HG03469 (cell line): ENCODE data around the gene HARS1.
"Not testable (repeated sequence)": the region's sequence is repeated elsewhere in the genome, so short reads cannot be mapped to it uniquely, and the experiment has no call there.

Experiments
- ATAC-seq: cut with Tn5 transposase; IDR thresholded peaks from one replicate; pipeline ENCODE4 v1.9.1; 2021; ENCODE audit warnings: mild to moderate bottlenecking, moderate library complexity, moderate number of reproducible peaks; ENCODE audit not compliant: unreplicated experiment

Gene HARS1

DNA sequence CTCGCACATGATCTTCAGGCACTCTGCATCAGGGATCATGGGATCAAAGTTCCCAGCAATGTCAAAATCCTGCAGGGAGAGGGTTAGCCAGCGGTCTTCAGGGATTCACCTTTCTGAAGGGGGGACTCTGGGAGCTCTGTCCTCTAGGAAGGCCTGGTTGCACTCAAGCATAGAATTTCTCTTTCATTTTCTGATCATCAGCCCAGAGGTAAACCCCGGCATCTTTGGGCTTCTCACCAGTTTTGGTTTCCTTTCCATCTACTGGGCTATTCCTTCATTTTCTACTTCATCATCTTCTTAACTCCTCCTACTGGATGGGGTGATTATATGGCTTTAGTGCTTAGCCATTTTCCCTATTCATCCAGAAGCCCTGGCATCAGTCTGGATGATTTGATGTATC, 13.2 kb downstream of the HARS1 start:
- ATAC-seq: no peak

DNA sequence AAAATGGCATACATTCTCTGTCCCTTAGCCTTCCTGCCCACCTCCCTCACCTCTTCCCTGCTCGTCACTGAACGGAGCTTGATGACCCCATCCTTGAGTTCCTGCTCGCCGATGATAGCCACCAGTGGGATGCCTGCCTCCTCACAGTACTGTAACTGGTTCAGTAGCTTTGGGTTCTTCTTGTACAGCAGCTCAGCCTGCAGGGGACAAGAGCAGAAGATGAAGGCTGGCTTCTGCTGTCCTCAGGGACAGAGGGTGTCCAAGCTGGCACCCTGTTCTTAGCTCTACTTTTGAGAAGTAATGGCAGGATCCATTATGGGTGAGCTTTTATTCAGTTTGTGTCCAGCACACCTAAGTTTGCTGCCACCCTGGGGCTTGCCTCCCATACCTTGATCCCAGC, 16.5 kb downstream of the HARS1 start:
- ATAC-seq: no peak

DNA sequence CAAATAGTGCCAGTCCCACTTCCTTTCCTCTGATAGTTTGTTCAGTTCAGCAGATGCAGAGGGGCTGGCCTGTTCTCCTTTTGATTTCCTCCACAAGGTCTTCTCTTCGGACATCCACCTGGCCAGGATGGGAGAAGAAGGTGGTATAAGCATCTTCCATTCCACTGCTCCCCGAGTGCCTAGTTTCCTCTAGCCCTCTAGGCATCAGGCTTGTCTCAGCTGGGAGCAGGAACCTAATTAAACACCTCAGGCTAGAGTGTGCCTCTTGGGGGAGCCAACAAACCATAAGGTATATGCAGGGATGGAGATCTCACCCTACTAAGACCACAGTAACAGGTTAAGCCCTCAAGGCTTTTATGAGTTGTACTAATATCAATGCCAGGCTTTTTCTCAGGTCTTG, 17.0 kb downstream of the HARS1 start:
- no peak for ATAC-seq

DNA sequence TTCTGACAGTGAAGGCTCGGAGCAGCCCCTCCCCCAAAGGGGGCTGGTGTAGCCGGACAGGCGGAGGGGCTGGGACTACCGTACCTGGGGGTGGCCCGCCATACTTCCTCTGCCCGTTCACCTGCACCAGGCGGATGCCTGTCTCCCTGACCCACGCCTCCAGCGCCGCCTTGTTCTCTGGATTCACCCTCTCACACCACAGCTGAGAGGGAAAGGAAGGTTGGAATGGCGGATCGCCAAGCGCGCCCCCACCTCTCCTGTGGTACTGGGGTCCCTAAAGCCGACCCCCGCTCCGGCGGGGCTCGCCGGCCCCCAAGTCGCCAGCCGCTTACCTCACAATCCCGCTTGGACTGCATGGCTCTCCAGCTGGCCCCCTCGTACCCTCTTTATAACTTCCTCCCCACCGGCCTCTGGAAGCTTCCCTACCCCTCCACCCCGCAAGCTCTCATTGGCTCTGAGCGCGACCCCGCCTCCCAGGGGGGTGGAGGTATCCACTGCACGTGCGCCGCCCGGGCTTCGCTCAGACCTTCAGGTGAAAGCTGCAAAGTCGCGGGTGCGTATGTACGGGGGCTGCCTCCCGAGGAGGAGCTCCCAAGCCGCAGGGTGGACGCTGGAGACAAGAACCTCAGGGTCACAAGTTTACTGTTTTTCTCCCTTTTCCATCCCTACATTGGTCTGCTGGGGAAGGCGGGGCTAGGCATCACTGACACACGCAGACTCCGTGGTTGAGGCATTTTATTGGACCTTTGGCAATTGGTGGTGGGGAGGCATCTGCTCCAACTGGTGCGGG, 17.8 kb downstream of the HARS1 start, which contains the start of gene DND1:
Gene DND1 (minus strand): TSS at position 390 of the 790 bp plus-strand sequence. CDS start 34 bp downstream, at position 356.
- ATAC-seq: no peak

DNA sequence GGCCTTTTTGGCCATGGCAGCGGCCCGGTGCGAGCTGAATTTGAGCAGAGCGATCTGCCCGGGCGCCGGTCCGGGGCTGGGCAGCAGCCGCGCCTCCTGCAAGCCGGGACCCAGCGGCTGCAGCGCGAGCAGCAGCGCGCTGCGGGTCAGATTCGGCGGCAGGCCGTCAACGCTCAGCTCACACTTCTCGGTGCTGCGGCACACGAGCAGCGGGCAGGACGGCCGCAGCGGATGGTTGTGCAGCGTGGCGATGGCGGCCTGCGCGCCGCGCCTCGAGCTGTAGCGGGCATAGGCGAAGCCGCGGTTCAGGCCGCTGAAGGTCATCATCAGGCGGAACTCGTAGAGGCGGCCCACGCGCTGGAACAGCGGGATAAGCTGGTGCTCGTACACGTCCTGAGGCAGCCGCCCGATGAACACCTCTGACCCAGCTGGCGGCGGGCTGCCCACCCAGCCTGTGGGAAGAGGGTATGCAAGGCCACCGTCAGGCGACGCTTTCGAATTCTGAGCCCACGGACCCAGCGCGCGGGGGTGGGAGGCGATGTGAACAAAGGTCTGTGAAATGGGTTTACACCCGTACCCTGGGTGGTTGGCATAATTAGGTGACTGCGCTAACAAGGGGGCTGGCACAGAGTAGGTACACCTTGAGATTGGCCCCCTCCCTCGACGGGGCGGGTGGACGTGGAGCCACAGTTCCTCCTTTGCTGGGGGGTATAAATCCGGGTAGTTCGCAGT, 18.5 kb downstream of the HARS1 start:
- no peak for ATAC-seq

DNA sequence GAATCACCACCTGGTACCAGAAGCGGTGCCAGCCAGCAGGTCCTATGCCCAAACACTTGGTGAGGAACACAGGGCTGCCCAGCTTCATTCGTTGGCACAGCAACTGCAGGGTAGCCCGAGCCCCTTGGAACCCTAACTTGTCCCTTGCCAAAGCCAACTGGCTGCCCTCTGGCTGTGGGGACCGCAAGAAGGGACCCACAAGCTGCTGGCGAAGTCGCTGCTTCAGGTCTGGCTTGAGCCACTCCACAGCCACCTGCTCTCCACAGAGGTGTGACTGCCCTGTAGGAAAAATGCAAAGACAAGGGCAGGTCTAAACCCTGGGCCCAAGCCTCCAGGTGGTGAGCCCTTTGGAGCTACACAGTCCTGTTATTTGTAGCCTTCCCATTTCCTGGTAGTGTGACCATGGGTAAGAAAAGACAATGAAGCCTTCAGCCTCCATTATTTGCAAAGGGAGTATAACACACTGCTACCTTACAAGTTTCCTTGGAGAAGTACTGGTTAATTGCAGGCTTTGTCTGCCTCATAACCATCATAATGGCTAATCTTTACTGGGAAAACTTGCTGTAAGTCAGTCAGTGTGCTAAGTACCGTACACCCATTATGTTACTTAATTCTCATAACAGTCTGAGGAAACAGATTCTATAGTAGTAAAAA, 19.6 kb downstream of the HARS1 start:
- ATAC-seq: no peak

DNA sequence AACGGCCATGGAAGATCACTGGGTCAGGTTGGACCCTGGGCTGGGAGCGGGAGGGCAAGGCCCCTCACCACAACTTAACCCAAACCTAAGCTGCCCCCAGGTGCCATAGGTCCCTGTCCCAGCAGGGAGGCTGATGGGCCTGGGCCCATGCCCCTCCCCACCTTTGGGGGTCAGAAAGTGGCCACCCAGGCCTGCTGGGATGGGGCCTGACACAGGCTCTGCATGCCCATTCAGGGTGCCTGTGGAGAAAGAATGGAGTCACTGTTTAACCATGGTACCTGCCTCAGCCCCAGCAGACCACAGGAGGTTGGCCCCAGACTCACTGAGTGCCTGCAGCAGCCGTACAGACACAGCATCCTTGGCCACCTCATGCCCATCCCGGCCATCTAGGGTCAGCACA, 20.1 kb downstream of the HARS1 start:
- ATAC-seq: not testable (repeated sequence)

DNA sequence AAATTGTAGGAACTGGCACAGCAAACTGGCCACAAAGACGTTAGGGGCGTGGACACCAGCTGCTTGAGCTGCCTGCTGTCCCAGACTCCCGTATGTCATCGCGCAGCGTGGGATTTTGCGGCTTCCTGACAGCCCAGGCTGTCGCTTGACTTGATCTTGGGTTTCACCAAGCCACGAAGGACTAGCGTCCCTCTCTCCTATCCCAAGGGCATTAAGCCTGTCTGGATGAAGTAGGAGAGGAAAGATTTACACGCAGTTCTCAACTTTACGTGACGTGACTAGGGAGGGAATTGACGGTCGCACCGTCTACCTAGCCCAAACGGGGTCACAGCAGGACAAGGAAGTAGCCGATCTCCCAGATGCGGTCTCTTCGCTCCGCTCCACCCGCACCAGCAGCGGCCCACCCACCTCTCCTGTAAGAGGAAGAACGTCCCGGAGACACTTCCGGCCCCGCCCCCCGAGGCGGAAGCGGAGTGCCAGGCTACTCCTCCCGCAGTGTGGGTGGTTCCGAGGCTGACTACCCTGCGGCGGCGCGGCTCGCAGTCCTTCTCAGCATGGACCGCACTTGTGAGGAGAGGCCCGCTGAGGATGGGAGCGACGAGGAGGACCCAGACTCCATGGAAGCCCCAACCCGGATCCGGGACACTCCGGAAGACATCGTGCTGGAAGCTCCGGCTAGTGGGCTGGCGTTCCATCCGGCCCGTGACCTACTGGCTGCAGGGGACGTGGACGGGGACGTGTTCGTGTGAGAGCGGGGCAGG, 26.6 kb downstream of the HARS1 start, which contains the start of gene WDR55:
Gene WDR55 (plus strand): TSS at position 546 of the 761 bp plus-strand sequence. CDS start 9 bp downstream, at position 555.
- ATAC-seq: peak; percentile 97

DNA sequence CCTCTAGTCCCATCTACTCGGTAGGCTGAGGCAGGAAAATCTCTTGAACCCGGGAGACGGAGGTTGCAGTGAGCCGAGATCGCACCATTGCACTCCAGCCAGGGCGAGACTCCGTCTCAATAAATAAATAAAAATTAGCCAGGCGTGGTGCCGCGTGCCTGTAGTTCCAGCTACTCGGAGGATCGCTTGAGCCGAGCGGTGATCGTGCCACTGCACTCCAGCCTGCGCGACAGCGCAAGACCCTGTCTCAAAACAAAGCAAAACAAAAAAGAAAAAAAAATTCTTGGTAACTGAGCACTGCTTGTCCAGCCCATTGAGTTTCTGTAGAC, 27.2 kb downstream of the HARS1 start:
- ATAC-seq: no peak

DNA sequence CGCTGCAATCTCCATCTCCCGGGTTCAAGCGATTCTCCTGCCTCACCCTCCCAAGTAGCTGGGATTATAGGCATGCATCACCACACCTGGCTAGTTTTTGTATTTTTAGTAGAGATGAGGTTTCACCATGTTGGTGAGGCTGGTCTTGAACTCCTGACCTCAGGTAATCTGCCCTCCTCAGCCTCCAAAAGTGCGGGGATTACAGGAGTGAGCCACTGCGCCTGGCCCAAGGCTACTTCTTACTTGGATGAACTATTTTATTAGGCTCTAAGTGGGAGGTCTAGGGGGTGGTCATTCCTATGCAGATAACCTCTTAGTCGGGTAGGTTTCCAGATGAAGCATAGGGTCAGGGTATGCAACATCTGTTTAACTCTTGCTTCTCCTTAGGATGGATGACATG, 30.8 kb downstream of the HARS1 start:
- not testable (repeated sequence) for ATAC-seq

DNA sequence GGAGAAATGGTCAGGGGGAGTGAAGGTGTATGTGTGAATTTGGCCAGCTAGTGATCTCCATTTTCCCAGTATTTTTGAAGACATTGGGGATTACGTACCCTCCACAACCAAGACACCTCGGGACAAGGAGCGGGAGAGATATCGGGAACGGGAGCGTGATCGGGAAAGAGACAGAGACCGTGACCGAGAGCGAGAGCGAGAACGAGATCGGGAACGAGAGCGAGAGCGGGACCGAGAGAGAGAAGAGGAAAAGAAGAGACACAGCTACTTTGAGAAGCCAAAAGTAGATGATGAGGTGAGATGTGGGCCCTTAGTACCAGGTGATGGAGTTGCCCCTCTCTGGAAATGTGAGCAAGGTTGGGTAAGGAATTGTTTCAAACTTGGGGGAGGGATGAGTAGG, 32.3 kb downstream of the HARS1 start:
- ATAC-seq: no peak

DNA sequence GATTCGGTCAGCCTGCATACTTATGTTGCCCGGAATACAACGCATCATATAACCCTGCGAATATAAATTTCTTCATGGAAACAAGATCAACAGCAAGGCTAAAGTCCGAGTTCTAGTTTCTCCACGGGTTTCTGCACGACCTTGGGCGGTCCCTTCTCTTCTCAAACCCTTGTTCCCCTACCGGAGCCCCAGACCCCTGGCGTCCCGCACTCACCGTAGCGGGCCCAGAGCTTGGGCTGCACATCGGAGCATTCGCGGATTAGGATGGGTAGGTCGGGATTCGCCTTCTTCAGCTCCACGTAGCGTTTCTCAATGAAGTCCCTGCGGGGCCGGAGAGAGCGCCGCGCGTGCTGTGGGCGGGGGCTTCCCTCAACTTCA, 44.1 kb downstream of the HARS1 start:
- peak; percentile 9 for ATAC-seq

DNA sequence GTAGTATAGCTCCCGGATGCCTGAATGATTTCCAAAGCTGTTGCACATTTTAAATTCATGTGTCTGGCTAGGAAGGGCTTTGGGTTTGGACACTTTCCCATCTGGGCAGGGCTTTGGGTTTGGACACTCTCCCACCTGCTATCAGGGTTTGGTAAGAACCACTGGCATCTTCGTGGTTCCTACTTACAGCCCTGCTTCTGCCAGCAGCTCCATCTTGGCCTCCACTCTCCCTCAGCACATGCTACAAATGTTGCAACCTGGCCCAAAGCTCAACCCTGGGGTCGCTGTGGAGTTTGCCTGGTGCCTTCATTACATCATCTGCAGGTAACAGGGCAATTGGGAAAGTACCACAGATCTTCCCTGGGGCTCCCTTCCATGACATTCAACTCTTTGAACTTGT, 48.5 kb downstream of the HARS1 start:
- ATAC-seq: no peak

DNA sequence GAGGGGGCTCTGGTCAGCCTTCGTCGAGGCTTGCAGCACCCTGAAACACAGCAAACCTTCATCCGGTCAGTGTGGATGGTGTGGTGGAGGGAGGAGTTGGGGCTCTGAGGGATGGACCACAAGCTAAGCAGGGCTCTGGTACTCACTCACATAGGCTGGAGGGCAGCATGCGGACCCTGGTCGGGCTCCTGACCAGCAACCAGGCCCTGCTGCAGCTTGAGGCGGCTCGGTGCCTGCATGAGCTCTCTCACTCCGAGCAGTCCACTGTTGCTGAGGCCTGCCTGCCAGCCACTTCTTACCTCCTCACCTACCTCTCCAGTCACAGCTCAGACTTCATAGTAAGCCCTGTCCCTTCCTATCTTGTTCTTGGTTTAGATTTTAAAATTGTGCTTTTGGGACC, 49.5 kb downstream of the HARS1 start:
- ATAC-seq: no peak

DNA sequence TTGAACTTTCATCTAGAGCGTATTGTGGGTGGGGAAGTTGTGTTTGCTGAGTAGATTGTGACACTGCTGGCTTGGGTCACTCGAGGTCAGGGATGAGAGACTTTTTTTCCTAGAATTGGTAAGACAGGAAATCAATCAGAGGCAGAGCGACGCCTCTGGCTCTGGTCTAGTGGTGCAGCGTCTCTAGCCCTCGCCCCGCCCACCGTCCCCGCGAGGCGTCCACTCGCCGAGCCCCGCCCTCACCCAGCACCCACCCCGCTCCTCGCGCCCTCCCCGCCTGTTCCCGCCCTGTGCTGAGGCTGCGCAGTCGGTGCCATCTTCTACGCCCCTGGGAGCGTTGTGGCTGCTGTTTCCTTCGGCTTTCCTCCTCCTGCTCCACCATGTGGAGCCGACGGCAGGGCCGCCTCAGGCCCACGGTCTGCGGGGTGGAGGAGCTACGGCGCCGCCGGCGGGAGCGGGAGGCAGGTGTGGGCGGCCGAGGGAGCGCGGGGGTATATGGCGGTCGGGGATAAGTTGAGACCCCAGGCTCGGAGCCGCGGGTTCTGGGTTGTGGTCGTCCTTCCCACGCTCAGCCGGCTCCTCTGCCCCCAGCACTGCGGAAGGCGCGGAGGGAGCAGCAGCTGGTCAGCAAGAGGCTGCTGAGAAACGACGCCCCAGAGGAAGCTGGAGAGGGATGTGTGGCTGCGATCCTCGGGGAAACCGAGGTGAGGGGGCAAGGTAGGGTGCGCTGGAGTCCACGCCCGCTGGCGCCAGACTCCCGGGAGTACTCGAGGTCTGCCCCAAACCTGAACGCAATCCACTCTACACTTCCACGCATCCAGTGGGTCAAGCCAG, 51.8 kb downstream of the HARS1 start, which contains the start of gene TMCO6:
Gene TMCO6 (plus strand): TSS at position 304 of the 834 bp plus-strand sequence. CDS start 77 bp downstream, at position 381.
- ATAC-seq: peak; percentile 82

DNA sequence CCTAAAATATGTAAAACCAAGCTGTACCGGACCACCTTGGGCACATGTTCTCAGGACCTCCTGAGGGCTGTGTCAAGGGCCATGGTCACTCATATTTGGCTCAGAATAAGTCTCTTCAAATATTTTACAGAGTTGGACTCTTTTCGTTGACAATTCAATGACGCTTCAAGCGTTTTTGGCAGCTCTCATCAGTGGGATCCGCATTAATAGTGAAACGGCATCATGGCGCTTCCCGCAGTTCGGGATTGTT, 52.3 kb downstream of the HARS1 start:
- ATAC-seq: not testable (repeated sequence)

DNA sequence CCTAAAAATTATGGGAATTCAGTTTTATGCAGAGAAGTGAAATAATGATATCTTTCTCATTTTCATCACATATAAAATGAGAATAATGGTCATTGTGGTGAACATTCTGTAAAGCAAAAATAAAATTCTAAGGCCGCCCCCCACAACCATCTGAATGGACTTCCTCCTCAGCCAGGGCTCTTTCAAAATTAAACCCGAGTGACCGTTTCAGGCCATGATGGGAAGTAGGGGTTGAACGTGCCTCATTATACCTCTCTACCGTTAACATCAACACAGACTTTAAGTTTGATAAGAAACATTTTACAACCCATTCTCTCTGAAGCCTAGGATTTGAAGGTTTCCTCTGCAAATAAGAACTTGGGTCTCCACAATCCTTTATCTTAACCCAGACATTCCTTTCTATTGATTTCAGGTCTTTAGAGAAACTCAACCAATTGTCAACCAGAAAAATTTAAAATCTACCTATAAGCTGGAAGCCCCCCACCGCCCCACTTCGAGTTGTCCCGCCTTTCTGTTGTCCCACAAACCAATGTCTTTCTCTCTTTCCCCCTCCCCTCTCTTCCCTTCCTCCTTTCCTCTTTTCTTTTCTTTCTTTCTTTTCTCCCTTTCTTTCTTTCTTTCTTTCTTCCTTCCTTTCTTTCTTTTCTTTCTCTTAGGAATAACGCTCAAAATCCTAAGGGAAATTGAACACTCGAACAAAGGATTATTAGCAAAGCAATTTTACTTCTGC, 53.6 kb downstream of the HARS1 start:
- ATAC-seq: no peak

DNA sequence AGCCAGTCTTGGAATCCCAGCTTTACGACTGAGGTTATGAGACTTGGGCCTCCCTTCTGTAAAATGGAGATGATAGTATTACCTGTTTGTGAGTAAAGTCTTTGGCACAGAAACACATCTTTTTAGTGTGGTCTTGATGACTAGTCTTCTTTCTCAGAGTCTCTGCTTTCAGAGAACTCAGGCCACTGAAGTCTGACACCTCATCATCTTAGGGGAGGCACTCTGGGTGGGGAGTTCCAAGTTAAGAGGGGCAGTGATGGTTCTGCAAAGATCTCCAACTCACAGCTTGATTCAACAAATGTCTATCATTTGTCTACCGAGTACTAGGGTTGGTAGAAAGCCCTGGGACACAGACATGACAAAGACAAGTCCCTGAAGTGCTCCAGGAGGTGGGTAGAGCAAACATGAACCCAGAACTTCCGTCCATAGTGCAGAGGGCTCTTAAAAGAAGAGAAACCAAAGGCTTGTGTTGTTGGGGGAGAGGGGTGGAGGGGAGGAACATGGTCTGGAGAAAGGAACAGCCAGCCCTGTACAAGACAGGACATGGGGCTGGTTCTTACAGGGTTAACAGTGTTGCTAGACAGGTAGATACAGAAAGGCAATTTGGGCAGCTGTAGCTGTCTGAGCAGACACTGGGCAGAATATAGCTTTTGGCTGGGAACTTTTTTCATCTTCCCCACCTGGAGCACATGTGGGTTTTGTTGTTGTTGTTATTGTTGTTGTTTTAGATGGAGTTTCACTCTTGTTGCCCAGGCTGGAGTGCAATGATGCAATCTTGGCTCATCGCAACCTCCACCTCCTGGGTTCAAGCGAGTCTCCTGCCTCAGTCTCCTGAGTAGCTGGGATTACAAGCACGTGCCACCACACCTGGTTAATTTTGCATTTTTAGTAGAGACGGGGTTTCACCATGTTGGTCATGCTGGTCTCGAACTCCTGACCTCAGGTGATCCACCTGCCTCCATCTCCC, 55.6 kb downstream of the HARS1 start:
- no peak for ATAC-seq
